ES-I3 (cell line): ENCODE results near the gene CPEB2.
"Not testable (repeated sequence)": the region's sequence is repeated elsewhere in the genome, so short reads cannot be mapped to it uniquely, and the experiment has no call there.

Experiments
- H3K36me3 ChIP-seq: 2 replicates; pipeline ENCODE4 v1.6.1; 2013; ENCODE audit warnings: mild to moderate bottlenecking, low read length, control low read depth, moderate library complexity; ENCODE audit not compliant: insufficient read depth
- H3K4me1 ChIP-seq: 2 replicates; pipeline ENCODE4 v1.6.1; 2013; ENCODE audit warnings: mild to moderate bottlenecking, control low read depth, low read length; ENCODE audit not compliant: insufficient read depth
- H3K9ac ChIP-seq: 2 replicates; pipeline ENCODE4 v1.6.1; 2013; ENCODE audit warnings: low read depth, mild to moderate bottlenecking, low read length, moderate library complexity
- H3K9me3 ChIP-seq: 2 replicates; pipeline ENCODE4 v1.6.1; 2013; ENCODE audit warnings: mild to moderate bottlenecking, low read length, moderate library complexity; ENCODE audit not compliant: control insufficient read depth, insufficient read depth

Gene CPEB2

DNA sequence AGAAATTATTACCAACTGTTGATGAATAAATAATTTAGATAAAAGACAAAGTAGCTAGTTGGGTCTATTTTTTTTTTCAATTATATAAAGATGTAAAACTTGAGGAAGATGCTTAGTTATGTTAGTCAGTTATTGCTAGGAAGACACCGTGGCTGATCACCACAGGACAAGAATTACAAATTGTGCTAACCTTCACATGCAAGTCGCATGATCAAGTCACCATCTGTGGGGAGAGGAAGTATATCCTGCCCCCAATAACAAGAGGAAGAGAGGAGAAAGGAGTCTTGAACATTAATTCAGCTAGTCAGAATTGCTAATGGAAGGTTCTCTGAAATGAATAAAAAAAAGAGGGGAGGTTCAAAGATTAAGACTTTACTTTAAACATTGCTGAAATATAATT, 52.3 kb downstream of the CPEB2 start:
- Histone ChIP-seq H3K4me1 (no peaks in the 10 kb centered on the region), H3K9me3 (no peaks in the 10 kb centered on the region), H3K9ac (no peak overlapping the region), H3K36me3 (peaks cover 4% of the 10 kb centered on the region; the same call in 1 of the 2 replicates)

DNA sequence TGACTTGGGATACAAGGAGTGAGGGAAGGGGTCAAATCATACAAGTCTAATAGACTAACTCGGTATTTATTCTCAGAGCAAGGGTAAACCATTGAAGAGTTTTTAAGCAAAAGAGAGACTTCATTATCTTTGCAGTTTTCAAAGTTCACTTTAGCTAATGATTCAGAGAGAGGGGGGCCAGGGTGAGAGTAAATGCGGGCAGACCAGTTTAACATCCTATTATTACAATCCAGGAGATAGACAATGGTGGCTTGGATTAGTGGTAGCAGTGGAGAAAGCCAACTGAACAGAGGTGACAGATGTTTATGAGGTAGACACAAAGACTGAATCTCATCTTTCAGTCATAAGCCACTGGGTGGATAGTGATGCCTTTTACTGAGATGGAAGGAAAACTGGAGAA, 57.9 kb downstream of the CPEB2 start:
- Histone ChIP-seq H3K36me3 (peaks cover 4% of the 10 kb centered on the region; the same call in 1 of the 2 replicates), H3K9me3 (no peaks in the 10 kb centered on the region), H3K9ac (no peak overlapping the region), H3K4me1 (no peaks in the 10 kb centered on the region)

DNA sequence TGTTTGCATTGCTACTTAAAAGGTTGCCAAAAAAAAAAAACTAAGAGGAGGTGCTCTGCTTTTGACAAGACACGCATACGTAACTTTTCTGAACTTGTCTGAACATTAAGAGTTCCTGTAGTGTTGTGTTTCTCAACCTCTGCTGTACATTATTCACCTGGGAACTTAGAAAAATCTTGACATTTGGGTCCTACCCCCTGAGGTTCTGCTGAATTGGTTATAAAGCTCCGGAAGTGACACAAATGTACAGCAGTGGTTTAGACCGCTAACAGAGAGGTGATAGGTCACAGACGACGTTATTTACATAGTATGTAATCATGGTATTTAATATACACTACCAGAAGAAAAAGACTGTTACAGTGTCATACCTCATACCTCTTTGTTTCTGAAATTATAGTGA, 61.1 kb downstream of the CPEB2 start:
- peaks cover 4% of the 10 kb centered on the region; the same call in 1 of the 2 replicates for H3K36me3 ChIP-seq

DNA sequence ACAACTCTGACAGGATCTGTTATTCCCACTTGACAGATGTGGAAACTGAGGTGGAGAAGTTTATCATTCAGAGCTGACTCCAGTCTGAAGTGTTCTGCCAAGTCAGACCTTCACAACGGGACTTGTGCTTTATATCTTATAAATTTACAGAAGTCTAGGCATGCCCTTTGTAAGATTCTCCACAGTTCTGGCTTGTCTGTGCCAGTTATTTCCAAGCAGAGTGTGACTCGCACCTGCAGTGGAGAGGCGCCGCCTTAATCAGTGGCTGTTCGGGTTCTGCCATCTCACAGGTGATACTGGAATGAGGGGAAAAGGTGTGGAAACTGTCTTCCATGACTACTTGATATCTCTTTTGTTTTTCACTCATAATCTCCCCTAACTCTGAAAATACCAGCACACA, 63.2 kb downstream of the CPEB2 start:
- Histone ChIP-seq H3K36me3 (no peaks in the 10 kb centered on the region), H3K4me1 (no peaks in the 10 kb centered on the region), H3K9ac (no peak overlapping the region), H3K9me3 (no peaks in the 10 kb centered on the region)

More for the DNA sequence above, 61.1 kb downstream of the CPEB2 start:
- Histone ChIP-seq H3K4me1 (no peaks in the 10 kb centered on the region), H3K9me3 (no peaks in the 10 kb centered on the region), H3K9ac (no peak overlapping the region)

DNA sequence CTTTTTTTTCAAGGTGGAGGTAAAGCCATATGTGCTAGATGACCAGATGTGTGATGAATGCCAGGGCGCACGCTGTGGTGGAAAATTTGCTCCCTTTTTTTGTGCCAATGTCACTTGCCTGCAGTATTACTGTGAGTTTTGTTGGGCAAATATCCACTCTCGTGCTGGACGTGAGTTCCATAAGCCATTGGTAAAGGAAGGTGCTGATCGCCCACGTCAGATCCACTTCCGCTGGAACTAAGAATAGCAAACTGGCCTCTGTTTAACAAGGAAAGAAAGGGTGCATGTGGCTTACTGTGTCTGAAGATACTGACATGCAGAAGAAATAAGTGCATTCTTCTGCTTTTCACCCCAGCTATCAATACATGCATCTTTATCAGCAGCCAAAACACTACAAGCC, 63.9 kb downstream of the CPEB2 start:
- H3K9ac ChIP-seq, result no peak overlapping the region
- H3K36me3 ChIP-seq, result no peaks in the 10 kb centered on the region
- no peaks in the 10 kb centered on the region for H3K9me3 ChIP-seq
- no peaks in the 10 kb centered on the region for H3K4me1 ChIP-seq

DNA sequence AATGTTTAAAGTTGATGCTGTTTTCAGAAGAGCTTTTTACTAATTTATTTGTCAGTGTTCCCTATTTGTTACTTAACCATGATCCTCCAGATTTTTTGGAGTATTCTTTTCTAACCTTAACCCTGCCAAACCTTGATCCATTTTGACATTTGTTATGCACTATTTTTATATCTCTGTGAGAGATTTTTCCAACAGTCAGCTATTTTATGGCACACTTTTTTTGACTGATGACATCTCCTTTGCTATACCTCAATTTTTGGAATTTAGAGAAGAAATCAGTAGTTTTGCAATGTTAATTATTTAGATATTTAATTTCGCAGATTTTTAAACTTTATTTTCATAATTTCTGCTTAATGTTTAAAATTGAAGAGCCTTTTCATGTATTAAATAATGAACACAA, 66.0 kb downstream of the CPEB2 start:
- Histone ChIP-seq H3K4me1 (no peaks in the 10 kb centered on the region), H3K9me3 (no peaks in the 10 kb centered on the region), H3K9ac (no peak overlapping the region), H3K36me3 (no peaks in the 10 kb centered on the region)

- Histone ChIP-seq H3K9me3 (no peaks in the 10 kb centered on the region; the same call in 1 of the 2 replicates), H3K9ac (no peak overlapping the region), H3K36me3 (no peaks in the 10 kb centered on the region), H3K4me1 (no peaks in the 10 kb centered on the region)
Observed at GRCh38 chr4:15075875-15076274, 73.6 kb downstream of the CPEB2 start.

DNA sequence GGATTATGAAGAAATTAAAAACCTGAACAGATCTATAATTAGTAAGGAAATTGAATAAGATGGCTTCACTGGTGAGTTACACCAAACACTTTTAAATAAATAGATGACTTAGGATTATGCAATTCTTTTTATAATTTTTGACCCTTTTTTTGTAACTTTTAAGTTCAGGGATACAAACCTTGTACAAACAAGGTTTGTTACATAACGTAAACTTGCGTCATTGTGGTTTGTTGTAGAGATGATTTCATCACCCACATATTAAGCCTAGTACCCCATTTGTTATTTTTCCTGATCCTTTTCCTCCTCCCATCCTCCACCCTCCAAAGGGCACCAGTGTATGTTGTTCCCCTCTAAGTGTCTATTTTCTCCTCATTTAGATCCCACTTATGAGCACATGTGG, 75.7 kb downstream of the CPEB2 start:
- H3K9ac ChIP-seq, result no peak overlapping the region
- H3K4me1 ChIP-seq, result no peaks in the 10 kb centered on the region
- H3K9me3 ChIP-seq, result no peaks in the 10 kb centered on the region; the same call in 1 of the 2 replicates
- no peaks in the 10 kb centered on the region for H3K36me3 ChIP-seq

GRCh38 chr4:15078682-15079642, 76.7 kb downstream of the CPEB2 start:
- Histone ChIP-seq H3K36me3 (no peaks in the 10 kb centered on the region), H3K9me3 (no peaks in the 10 kb centered on the region; the same call in 1 of the 2 replicates), H3K9ac (no peak overlapping the region), H3K4me1 (no peaks in the 10 kb centered on the region)

DNA sequence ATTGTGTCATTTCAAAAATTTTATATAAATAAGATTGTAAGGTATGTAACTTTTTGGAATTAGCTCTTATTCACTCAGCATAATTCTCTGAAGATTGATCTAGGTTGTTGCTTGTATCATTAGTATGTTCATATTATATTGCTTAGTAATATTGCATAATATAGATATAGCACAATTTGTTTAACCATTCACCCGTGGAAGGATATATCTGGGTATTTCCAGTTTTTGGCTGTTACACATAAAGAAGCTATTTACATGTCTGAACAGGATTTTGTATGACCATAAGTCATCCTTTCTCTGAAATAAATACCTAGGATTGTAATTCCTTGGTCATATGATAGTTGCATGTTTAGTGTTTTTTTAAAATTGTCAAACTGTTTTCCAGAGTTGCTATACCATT, 82.5 kb downstream of the CPEB2 start:
- Histone ChIP-seq H3K36me3 (no peaks in the 10 kb centered on the region), H3K9ac (no peak overlapping the region), H3K4me1 (no peaks in the 10 kb centered on the region), H3K9me3 (no peaks in the 10 kb centered on the region)

GRCh38 chr4:15085762-15086161, 83.5 kb downstream of the CPEB2 start:
- not testable (repeated sequence) for H3K9me3 ChIP-seq, H3K9ac ChIP-seq, H3K4me1 ChIP-seq, H3K36me3 ChIP-seq

GRCh38 chr4:15086259-15086658, 84.0 kb downstream of the CPEB2 start:
- not testable (repeated sequence) for H3K4me1 ChIP-seq, H3K9me3 ChIP-seq, H3K9ac ChIP-seq, H3K36me3 ChIP-seq

DNA sequence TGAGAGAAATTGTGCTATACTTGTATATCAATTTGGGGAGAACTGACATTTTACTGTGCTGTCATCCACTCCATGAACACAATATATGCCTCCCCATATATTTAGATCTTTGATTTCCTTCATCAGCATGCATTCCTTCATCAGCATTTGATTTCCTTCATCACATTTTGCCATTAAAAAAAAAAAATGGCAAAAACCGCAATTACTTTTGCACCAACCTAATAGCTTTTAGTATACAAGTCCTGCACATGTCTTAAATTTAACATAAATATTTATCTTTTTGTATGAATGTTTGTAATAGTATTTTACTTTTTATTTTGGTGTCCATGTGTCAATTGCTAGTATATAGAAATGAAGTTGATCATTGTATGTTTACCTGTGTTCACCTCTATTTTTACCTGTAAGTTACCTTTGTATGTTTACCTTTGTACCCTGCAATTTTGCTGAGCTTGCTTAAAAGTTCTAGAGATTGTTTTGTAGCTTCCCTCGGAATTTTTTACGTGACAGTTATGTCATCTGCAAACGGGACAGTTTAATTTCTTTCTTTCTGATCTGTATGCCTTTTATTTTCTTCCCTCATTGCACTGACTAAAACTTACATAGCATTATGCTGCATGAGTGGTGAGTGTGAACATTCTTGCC, 86.2 kb downstream of the CPEB2 start:
- no peaks in the 10 kb centered on the region for H3K36me3 ChIP-seq
- H3K4me1 ChIP-seq, result no peaks in the 10 kb centered on the region
- no peaks in the 10 kb centered on the region for H3K9me3 ChIP-seq
- H3K9ac ChIP-seq, result no peak overlapping the region

DNA sequence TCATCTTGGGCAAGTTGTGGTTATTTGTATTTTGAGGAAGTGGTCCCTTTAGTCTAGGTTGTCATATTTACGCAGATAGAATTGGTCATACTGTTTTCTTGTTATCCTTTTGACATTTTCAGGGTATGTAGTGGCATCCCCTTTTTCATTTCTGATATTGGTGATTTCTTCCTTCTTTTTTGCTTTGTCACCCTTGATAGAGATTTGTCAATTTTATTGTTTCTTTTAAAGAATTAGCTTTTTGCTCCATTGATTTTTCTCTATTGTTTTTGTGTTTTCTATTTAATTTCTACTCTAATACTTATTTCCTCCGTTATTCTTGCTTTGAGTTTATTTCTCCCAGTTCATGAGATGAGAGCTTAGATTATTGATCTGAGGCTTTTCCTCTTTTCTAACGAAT, 87.7 kb downstream of the CPEB2 start:
- H3K9me3 ChIP-seq, result no peaks in the 10 kb centered on the region
- no peak overlapping the region for H3K9ac ChIP-seq
- H3K4me1 ChIP-seq, result no peaks in the 10 kb centered on the region
- H3K36me3 ChIP-seq, result no peaks in the 10 kb centered on the region

GRCh38 chr4:15100380-15100779, 98.1 kb downstream of the CPEB2 start:
- Histone ChIP-seq H3K4me1 (no peaks in the 10 kb centered on the region), H3K36me3 (no peaks in the 10 kb centered on the region), H3K9ac (no peak overlapping the region), H3K9me3 (peaks cover 4% of the 10 kb centered on the region)
